ENCODE data around the gene JARID2.

Gene JARID2

DNA sequence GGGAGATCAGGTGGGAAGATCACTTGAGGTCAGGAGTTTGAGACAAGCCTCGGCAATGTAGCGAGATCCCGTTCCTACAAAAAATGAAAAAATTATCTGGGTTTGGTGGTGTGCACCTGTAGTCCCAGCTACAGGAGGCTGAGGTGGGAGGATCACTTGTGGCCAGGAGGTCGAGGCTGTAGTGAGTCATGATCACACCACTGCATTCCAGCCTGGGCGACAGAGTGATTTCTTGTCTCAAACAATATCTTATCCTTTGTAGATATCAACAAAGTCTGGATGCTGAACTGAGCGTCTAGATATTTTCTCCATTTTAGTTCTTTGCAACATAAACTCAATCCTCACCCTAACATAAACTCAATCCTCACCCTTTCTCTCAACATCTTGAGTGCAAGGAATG lies 219.3 kb downstream of the JARID2 start:
- peaks cover 0 to 2% of the 10 kb centered on the region in 2 donors for H3K4me1 ChIP-seq (ENCODE audit: control insufficient read depth in 2 of 2, insufficient read depth in 2 of 2, low read length in 2 of 2)

DNA sequence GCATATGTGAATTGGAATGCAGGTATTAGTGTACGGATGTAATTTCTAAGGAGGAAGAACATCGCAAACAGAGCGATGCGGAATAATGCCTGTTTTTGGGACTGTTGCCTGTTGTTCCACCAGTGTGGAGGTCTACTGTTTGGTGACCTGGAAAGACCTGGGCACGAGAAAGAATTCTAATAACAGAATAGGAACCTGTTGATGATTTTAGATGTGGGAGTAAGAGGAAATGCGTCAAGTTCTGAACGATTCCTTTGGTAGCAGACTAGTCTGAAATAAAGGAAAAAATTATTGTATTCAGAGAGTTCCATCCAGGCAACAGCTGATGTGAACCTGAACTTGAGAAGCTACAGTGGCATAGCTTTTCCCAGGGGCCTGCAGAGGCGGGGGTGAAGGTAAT lies 224.9 kb downstream of the JARID2 start:
- Histone ChIP-seq H3K4me3 (ENCODE audit: low read length in 2 of 2) (no peak overlapping the region), H3K27me3 (ENCODE audit: control insufficient read depth in 2 of 2, insufficient read depth in 2 of 2, low read length in 2 of 2) (no peaks in the 10 kb centered on the region), H3K9me3 (ENCODE audit: control insufficient read depth in 2 of 2, low read length in 2 of 2) (no peaks in the 10 kb centered on the region), H3K9ac (ENCODE audit: low read depth in 1 of 2, low read length in 2 of 2) (no peak overlapping the region), H3K4me1 (ENCODE audit: control insufficient read depth in 2 of 2, insufficient read depth in 2 of 2, low read length in 2 of 2) (no peaks in the 10 kb centered on the region), H3K36me3 (ENCODE audit: control insufficient read depth in 2 of 2, insufficient read depth in 2 of 2, low read length in 2 of 2) (peaks cover 7 to 10% of the 10 kb centered on the region in 2 donors), H3K27ac (ENCODE audit: low read depth in 2 of 2, low read length in 2 of 2) (no peak overlapping the region)

More for the DNA sequence above, 219.3 kb downstream of the JARID2 start:
- Histone ChIP-seq H3K9ac (ENCODE audit: low read depth in 1 of 2, low read length in 2 of 2) (no peak overlapping the region), H3K27ac (ENCODE audit: low read depth in 2 of 2, low read length in 2 of 2) (no peak overlapping the region), H3K4me3 (ENCODE audit: low read length in 2 of 2) (no peak overlapping the region), H3K36me3 (ENCODE audit: control insufficient read depth in 2 of 2, insufficient read depth in 2 of 2, low read length in 2 of 2) (peaks cover 3 to 7% of the 10 kb centered on the region in 2 donors), H3K9me3 (ENCODE audit: control insufficient read depth in 2 of 2, low read length in 2 of 2) (no peaks in the 10 kb centered on the region), H3K27me3 (ENCODE audit: control insufficient read depth in 2 of 2, insufficient read depth in 2 of 2, low read length in 2 of 2) (no peaks in the 10 kb centered on the region)

DNA sequence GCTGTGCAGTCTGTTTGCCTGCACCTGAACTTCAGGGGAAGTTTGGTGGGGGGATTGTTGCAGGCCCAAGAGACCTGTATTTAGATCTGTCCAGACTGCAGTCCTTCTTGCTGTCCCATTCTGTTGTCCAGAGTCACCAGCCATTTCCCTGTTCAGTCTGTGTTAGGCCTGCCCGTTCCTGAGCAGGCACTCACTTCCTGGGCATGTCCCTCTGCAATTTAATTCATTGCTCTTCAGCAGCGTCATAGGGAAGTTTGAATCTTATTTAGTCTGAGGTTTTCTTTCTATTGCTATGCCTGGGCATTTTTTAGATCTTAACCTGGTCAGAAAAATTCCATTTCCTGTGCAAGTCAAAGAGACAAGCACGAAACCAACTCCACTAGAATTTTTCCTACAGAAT lies 226.8 kb downstream of the JARID2 start:
- Histone ChIP-seq H3K9me3 (ENCODE audit: control insufficient read depth in 2 of 2, low read length in 2 of 2) (no peaks in the 10 kb centered on the region), H3K36me3 (ENCODE audit: control insufficient read depth in 2 of 2, insufficient read depth in 2 of 2, low read length in 2 of 2) (peaks cover 7 to 10% of the 10 kb centered on the region in 2 donors), H3K4me3 (ENCODE audit: low read length in 2 of 2) (no peak overlapping the region), H3K27me3 (ENCODE audit: control insufficient read depth in 2 of 2, insufficient read depth in 2 of 2, low read length in 2 of 2) (no peaks in the 10 kb centered on the region), H3K9ac (ENCODE audit: low read depth in 1 of 2, low read length in 2 of 2) (no peak overlapping the region), H3K4me1 (ENCODE audit: control insufficient read depth in 2 of 2, insufficient read depth in 2 of 2, low read length in 2 of 2) (no peaks in the 10 kb centered on the region), H3K27ac (ENCODE audit: low read depth in 2 of 2, low read length in 2 of 2) (no peak overlapping the region)

DNA sequence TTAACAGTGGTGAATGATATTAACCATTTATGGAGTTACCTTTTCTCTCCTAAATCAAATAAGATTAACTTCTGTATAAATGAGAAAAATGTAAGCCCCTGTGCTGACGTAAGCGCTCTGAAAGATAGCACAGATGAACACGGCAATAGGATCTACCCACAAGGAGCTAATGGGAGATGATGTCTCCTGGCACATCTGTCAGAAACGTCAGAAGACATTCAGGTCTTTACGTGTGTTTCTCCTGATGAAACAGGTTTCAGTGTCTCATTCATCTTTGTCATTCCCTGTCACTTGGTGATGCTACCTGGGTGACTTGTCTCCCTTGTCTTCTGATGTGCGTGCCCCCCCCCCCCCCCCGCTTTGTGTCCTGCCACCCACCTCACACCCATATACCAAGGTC lies 227.3 kb downstream of the JARID2 start:
- peak overlapping the region in 1 of 2 donors; percentile 4 for H3K27ac ChIP-seq (ENCODE audit: low read depth in 2 of 2, low read length in 2 of 2)

DNA sequence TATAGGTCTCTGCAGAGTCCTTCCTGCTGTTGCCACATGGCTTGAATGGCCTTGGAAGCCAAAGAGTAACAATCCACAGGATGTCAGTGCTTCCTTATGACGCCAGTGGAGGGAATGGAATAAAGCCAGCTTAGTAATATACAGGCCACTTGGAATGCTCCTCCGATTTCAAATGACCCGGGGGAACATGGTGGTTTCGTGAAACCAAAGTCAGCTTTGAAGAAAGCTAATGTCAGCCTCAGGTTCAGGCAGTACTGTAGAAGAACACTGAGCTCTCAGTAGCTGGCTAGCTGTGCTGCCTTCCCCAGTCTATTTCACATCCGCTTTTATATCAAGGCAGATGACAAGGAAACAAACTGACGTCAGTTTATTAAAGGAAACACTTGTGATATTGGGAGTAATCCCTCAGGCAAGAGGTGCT lies 227.9 kb downstream of the JARID2 start:
- H3K4me3 ChIP-seq (ENCODE audit: low read length in 2 of 2): no peak overlapping the region
- H3K36me3 ChIP-seq (ENCODE audit: control insufficient read depth in 2 of 2, insufficient read depth in 2 of 2, low read length in 2 of 2): peaks cover 2 to 10% of the 10 kb centered on the region in 2 donors
- no peaks in the 10 kb centered on the region for H3K27me3 ChIP-seq (ENCODE audit: control insufficient read depth in 2 of 2, insufficient read depth in 2 of 2, low read length in 2 of 2)
- H3K27ac ChIP-seq (ENCODE audit: low read depth in 2 of 2, low read length in 2 of 2): peak overlapping the region in 1 of 2 donors; percentile 21
- no peaks in the 10 kb centered on the region for H3K4me1 ChIP-seq (ENCODE audit: control insufficient read depth in 2 of 2, insufficient read depth in 2 of 2, low read length in 2 of 2)
- H3K9ac ChIP-seq (ENCODE audit: low read depth in 1 of 2, low read length in 2 of 2): no peak overlapping the region
- H3K9me3 ChIP-seq (ENCODE audit: control insufficient read depth in 2 of 2, low read length in 2 of 2): no peaks in the 10 kb centered on the region

More for the DNA sequence above, 227.3 kb downstream of the JARID2 start:
- no peaks in the 10 kb centered on the region for H3K27me3 ChIP-seq (ENCODE audit: control insufficient read depth in 2 of 2, insufficient read depth in 2 of 2, low read length in 2 of 2)
- no peaks in the 10 kb centered on the region for H3K9me3 ChIP-seq (ENCODE audit: control insufficient read depth in 2 of 2, low read length in 2 of 2)
- H3K36me3 ChIP-seq (ENCODE audit: control insufficient read depth in 2 of 2, insufficient read depth in 2 of 2, low read length in 2 of 2): peaks cover 7 to 10% of the 10 kb centered on the region in 2 donors
- H3K4me3 ChIP-seq (ENCODE audit: low read length in 2 of 2): no peak overlapping the region
- no peaks in the 10 kb centered on the region for H3K4me1 ChIP-seq (ENCODE audit: control insufficient read depth in 2 of 2, insufficient read depth in 2 of 2, low read length in 2 of 2)
- no peak overlapping the region for H3K9ac ChIP-seq (ENCODE audit: low read depth in 1 of 2, low read length in 2 of 2)

DNA sequence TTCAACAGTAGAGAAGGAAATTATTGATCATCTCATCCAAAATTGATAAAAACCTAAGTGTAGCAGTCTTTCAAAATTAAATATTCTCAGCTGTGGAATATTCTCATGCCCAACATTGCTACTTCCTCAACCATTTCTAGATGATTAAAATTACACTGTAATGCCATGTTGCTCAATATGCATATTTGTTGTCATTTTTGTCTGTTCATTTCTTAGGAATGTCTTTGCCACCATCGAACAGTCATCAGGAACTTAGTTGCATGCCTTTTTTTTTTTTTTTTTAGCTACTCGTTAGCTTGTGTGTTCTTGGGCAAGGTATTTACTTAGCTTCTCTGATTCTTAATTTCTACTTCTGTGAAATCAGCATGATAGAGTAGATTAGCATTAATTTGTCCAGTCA lies 228.3 kb downstream of the JARID2 start:
- H3K9ac ChIP-seq (ENCODE audit: low read depth in 1 of 2, low read length in 2 of 2): no peak overlapping the region
- H3K36me3 ChIP-seq (ENCODE audit: control insufficient read depth in 2 of 2, insufficient read depth in 2 of 2, low read length in 2 of 2): peaks cover 0 to 10% of the 10 kb centered on the region in 2 donors
- H3K4me1 ChIP-seq (ENCODE audit: control insufficient read depth in 2 of 2, insufficient read depth in 2 of 2, low read length in 2 of 2): no peaks in the 10 kb centered on the region
- H3K4me3 ChIP-seq (ENCODE audit: low read length in 2 of 2): no peak overlapping the region
- H3K9me3 ChIP-seq (ENCODE audit: control insufficient read depth in 2 of 2, low read length in 2 of 2): no peaks in the 10 kb centered on the region
- H3K27ac ChIP-seq (ENCODE audit: low read depth in 2 of 2, low read length in 2 of 2): no peak overlapping the region
- H3K27me3 ChIP-seq (ENCODE audit: control insufficient read depth in 2 of 2, insufficient read depth in 2 of 2, low read length in 2 of 2): no peaks in the 10 kb centered on the region

DNA sequence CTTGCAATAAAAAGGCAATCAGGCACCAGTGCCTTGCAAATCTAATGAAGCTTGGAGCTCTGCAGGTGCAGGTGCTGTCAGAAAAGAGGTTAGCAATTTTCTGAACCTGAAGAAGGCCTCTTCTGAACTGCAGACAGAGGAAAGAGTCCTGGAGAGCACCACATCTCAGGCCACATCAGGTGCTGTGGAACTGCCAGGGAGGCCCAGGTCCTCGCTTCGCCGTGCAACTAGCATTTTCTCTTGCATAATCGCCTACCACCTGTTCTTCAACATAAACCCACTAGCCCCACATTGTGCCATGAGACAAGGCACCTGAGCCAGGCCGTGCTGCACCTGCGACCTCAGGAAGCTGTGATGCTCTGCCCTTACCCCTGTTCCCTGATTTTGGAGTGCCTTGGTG lies 229.4 kb downstream of the JARID2 start:
- H3K27ac ChIP-seq (ENCODE audit: low read depth in 2 of 2, low read length in 2 of 2): no peak overlapping the region
- no peaks in the 10 kb centered on the region for H3K27me3 ChIP-seq (ENCODE audit: control insufficient read depth in 2 of 2, insufficient read depth in 2 of 2, low read length in 2 of 2)
- H3K36me3 ChIP-seq (ENCODE audit: control insufficient read depth in 2 of 2, insufficient read depth in 2 of 2, low read length in 2 of 2): peaks cover 0 to 7% of the 10 kb centered on the region in 2 donors
- no peak overlapping the region for H3K9ac ChIP-seq (ENCODE audit: low read depth in 1 of 2, low read length in 2 of 2)
- H3K4me1 ChIP-seq (ENCODE audit: control insufficient read depth in 2 of 2, insufficient read depth in 2 of 2, low read length in 2 of 2): no peaks in the 10 kb centered on the region
- no peak overlapping the region for H3K4me3 ChIP-seq (ENCODE audit: low read length in 2 of 2)
- no peaks in the 10 kb centered on the region for H3K9me3 ChIP-seq (ENCODE audit: control insufficient read depth in 2 of 2, low read length in 2 of 2)

DNA sequence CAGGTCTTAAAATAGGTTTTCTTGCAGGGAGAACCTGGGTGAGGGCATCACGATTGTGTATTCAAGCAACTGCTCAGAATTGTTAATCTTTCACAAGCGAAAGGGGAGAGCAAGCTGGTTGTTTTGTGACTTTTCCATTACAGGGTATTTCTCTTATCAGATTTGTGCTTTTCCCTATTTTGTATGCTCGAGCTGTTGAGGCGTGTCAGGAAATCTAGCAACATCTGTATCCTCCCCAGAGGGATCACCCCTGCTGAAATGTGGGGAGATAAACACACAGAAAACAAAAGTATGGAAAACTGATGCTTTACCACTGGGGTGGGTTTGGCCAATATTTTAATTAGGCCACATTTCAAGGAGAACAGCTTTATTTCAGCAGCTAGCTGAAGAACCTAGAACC lies 230.0 kb downstream of the JARID2 start:
- Histone ChIP-seq H3K27me3 (ENCODE audit: control insufficient read depth in 2 of 2, insufficient read depth in 2 of 2, low read length in 2 of 2) (no peaks in the 10 kb centered on the region), H3K4me3 (ENCODE audit: low read length in 2 of 2) (no peak overlapping the region), H3K9ac (ENCODE audit: low read depth in 1 of 2, low read length in 2 of 2) (no peak overlapping the region), H3K4me1 (ENCODE audit: control insufficient read depth in 2 of 2, insufficient read depth in 2 of 2, low read length in 2 of 2) (no peaks in the 10 kb centered on the region), H3K9me3 (ENCODE audit: control insufficient read depth in 2 of 2, low read length in 2 of 2) (no peaks in the 10 kb centered on the region), H3K27ac (ENCODE audit: low read depth in 2 of 2, low read length in 2 of 2) (no peak overlapping the region), H3K36me3 (ENCODE audit: control insufficient read depth in 2 of 2, insufficient read depth in 2 of 2, low read length in 2 of 2) (peaks cover 0 to 7% of the 10 kb centered on the region in 2 donors)

DNA sequence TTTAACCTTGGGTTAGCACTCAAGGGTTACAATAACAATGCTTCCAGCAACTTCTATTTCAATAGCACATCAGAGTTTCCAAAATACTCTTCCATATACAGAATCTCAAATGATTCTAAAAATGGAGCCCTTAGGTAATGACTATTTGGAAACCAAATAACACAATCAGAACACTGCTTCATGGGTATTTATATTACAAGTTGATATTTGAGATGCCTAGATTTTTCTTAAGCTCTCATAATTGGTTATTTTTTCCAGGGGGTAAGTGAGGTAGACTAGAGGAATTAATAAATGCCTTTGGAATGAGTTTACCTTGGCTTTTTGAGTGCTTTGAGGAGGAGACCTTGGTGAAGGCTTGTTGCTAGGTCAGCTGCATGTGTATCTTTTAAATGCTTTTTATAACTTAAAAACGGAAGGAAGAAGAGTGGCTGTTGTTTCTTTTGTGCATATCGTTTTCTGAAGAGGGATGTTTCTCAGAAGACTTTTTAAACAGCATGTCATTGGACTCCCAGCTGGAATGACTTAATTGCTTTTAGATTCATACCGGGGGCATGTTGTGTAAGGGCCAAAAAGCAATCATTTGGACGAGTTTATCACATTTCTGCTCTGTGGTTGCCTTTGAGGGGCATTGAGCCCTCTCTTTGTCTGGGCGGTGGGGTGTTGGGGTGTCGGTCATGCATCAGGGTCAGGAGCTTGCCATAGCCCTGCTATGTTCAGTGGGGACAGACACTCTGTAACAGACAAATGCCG lies 230.9 kb downstream of the JARID2 start:
- no peak overlapping the region for H3K4me3 ChIP-seq (ENCODE audit: low read length in 2 of 2)
- no peaks in the 10 kb centered on the region for H3K27me3 ChIP-seq (ENCODE audit: control insufficient read depth in 2 of 2, insufficient read depth in 2 of 2, low read length in 2 of 2)
- peaks cover 0 to 3% of the 10 kb centered on the region in 2 donors for H3K36me3 ChIP-seq (ENCODE audit: control insufficient read depth in 2 of 2, insufficient read depth in 2 of 2, low read length in 2 of 2)
- peak overlapping the region; percentile 27 to 41 for H3K27ac ChIP-seq (ENCODE audit: low read depth in 2 of 2, low read length in 2 of 2)
- no peaks in the 10 kb centered on the region for H3K9me3 ChIP-seq (ENCODE audit: control insufficient read depth in 2 of 2, low read length in 2 of 2)
- no peak overlapping the region for H3K9ac ChIP-seq (ENCODE audit: low read depth in 1 of 2, low read length in 2 of 2)
- H3K4me1 ChIP-seq (ENCODE audit: control insufficient read depth in 2 of 2, insufficient read depth in 2 of 2, low read length in 2 of 2): no peaks in the 10 kb centered on the region

DNA sequence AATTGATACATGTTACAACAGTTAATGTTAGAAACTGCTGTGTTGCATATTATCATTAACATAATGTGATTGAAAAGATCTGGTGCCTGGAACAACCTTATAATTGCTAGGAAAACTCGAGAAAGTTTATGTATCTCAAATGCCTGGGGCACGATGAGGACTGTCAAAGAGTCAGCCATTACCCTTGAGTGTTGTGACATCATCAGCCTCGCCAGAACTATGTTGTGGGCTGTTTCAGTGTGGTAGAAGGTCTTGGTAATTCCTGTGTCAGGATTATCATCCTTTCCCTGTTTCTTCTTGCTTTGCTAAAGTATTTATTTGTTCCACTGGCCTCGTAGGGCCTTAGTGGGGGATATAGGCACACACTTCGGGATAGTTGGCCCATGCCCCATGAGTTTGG lies 231.9 kb downstream of the JARID2 start:
- H3K27ac ChIP-seq (ENCODE audit: low read depth in 2 of 2, low read length in 2 of 2): no peak overlapping the region

More for the DNA sequence above, 231.9 kb downstream of the JARID2 start:
- H3K27me3 ChIP-seq (ENCODE audit: control insufficient read depth in 2 of 2, insufficient read depth in 2 of 2, low read length in 2 of 2): no peaks in the 10 kb centered on the region
- no peak overlapping the region for H3K9ac ChIP-seq (ENCODE audit: low read depth in 1 of 2, low read length in 2 of 2)
- no peaks in the 10 kb centered on the region for H3K4me1 ChIP-seq (ENCODE audit: control insufficient read depth in 2 of 2, insufficient read depth in 2 of 2, low read length in 2 of 2)
- no peak overlapping the region for H3K4me3 ChIP-seq (ENCODE audit: low read length in 2 of 2)
- H3K9me3 ChIP-seq (ENCODE audit: control insufficient read depth in 2 of 2, low read length in 2 of 2): no peaks in the 10 kb centered on the region
- peaks cover 0 to 3% of the 10 kb centered on the region in 2 donors for H3K36me3 ChIP-seq (ENCODE audit: control insufficient read depth in 2 of 2, insufficient read depth in 2 of 2, low read length in 2 of 2)
